GM13977 (cell line): ENCODE data around the gene BSN.

Experiments
- DNase-seq: peaks from one replicate; pipeline ENCODE4 v3.0.0; 2012; ENCODE audit warnings: low spot score
- CTCF ChIP-seq: IDR thresholded peaks from 2 replicates; pipeline ENCODE4 v1.5.1; 2012; ENCODE audit warnings: mild to moderate bottlenecking, control low read depth; ENCODE audit not compliant: insufficient read depth; ENCODE audit errors: extremely low read depth, missing control alignments
- in situ Hi-C: fragments of 300-500 bp; cut with MboI; formaldehyde crosslinking; loops from one replicate; pipeline ENCODE4 v1.12.0; 2022; ENCODE audit warnings: low sequenced_read_pairs, low pct_unique_long_range_greater_than_20kb, mixed read lengths, inconsistent platforms; ENCODE audit not compliant: unreplicated experiment

The BSN gene

GRCh38 chr3:49659756-49660155 lies 105.5 kb downstream of the BSN start:
- in situ Hi-C loops: no loop called here
- no peak for DNase-seq
- no peak for TF ChIP-seq CTCF

- in situ Hi-C loops: no loop called here
- no peak for TF ChIP-seq CTCF
- DNase-seq: no peak
Observed at GRCh38 chr3:49661281-49661680, 107.0 kb downstream of the BSN start.

- DNase-seq: no peak
- in situ Hi-C loops: no loop called here
- TF ChIP-seq CTCF: no peak
Observed at GRCh38 chr3:49662021-49662420, 107.7 kb downstream of the BSN start.

- TF ChIP-seq CTCF: no peak
- DNase-seq: no peak
- in situ Hi-C loops: no loop called here
Observed at GRCh38 chr3:49662720-49663413, 108.6 kb downstream of the BSN start.

- in situ Hi-C loops: no loop called here
- TF ChIP-seq CTCF: no peak
- no peak for DNase-seq
Observed at GRCh38 chr3:49663831-49664230, 109.6 kb downstream of the BSN start.

- in situ Hi-C loops: no loop called here
- TF ChIP-seq CTCF: no peak
- DNase-seq: no peak
Observed at GRCh38 chr3:49664300-49664699, 110.0 kb downstream of the BSN start.
